Measurements from ENCODE around the gene SHC3. TPM values are rescaled to one million over a fixed set of nuclear protein-coding genes. Genes with fewer than 3 reads are reported as not detected.

The SHC3 gene
- total and polyA plus RNA-seq, 9 of the 15 experiments (the other 6 are each of a cell fraction or from before 2014, with no cell fraction given): not detected

DNA sequence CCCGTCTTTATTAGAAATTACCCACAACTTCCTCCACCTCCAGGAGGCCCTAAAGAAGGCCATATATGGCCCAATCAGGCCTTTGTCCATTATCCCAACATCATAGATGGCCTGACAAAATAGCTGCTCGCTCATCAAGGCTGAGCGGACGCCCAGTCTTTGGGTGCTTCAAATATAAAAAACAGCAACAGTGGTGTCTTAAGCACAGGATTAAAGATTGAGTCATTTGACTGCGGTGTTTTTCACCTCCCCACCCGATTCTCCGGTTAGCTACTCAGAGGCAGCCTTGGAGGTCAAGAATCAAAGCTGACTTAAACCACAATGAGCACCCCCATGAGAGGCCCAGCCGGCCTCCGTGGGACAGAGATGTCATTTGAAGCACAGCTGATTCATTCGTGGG is 168.6 kb downstream of the SHC3 start (continued):
- TF ChIP-seq ZNF316 (IDR thresholded peaks at IDR 0.05) (no peak), BHLHE40 (IDR thresholded peaks at IDR 0.05; ENCODE audit: low read length) (no peak), SIX5 (IDR thresholded peaks at IDR 0.05; ENCODE audit: borderline replicate concordance in 1 of 2, insufficient read depth in 1 of 2, low read depth in 1 of 2, low read length in 2 of 2) (no peak), ZNF175 (CRISPR knock-in tag; IDR thresholded peaks at IDR 0.05; ENCODE audit: low read depth) (no peak), ARHGAP35 (IDR thresholded peaks at IDR 0.05; ENCODE audit: partially characterized antibody) (no peak), HMG20A (CRISPR knock-in tag; conservative IDR thresholded peaks at IDR 0.05) (no peak), HDAC2 (IDR thresholded peaks at IDR 0.05) (no peak), SUPT5H (IDR thresholded peaks at IDR 0.05) (no peak), ZNF76 (CRISPR knock-in tag; IDR thresholded peaks at IDR 0.05; ENCODE audit: borderline replicate concordance) (no peak)
- TF ChIP-seq, protein P1, sequence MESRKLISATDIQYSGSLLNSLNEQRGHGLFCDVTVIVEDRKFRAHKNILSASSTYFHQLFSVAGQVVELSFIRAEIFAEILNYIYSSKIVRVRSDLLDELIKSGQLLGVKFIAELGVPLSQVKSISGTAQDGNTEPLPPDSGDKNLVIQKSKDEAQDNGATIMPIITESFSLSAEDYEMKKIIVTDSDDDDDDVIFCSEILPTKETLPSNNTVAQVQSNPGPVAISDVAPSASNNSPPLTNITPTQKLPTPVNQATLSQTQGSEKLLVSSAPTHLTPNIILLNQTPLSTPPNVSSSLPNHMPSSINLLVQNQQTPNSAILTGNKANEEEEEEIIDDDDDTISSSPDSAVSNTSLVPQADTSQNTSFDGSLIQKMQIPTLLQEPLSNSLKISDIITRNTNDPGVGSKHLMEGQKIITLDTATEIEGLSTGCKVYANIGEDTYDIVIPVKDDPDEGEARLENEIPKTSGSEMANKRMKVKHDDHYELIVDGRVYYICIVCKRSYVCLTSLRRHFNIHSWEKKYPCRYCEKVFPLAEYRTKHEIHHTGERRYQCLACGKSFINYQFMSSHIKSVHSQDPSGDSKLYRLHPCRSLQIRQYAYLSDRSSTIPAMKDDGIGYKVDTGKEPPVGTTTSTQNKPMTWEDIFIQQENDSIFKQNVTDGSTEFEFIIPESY (CRISPR knock-in tag; IDR thresholded peaks at IDR 0.05): no peak

DNA sequence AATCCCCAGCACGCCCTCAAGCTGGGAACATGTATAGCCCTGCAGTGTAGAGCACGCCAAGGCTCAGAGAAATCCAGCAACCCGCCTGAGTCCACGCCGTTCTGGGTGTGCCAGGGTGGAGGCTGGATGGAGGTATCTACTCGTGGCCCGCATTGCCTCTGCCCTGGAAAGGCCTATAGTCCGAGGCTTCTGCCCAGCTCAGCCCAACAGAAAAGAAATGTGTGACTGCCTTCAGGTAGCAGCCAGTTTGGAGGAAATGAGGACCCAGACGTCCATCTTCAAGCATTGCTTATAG is 169.1 kb downstream of the SHC3 start:
- no peaks in the 10 kb centered on the region for H3K36me3 ChIP-seq (ENCODE audit: control insufficient read depth, insufficient read depth, low read length)
- ATAC-seq: no peak
- no peaks in the 10 kb centered on the region for H3K4me1 ChIP-seq (replicated peaks in 1 of 2; ENCODE audit: control insufficient read depth in 2 of 2, insufficient read depth in 2 of 2, low read length in 2 of 2)
- no peak overlapping the region for H3K4me3 ChIP-seq
- no peaks in the 10 kb centered on the region for H3K9me3 ChIP-seq (replicated peaks; ENCODE audit: control insufficient read depth, insufficient read depth, low read depth, low read length)
- no peak overlapping the region for H3K9ac ChIP-seq (ENCODE audit: insufficient read depth in 1 of 2, low read depth in 2 of 2, low read length in 2 of 2)
- no TSS peak for BruUV-seq (replicated peaks)
- H3K9me1 ChIP-seq (ENCODE audit: control insufficient read depth, insufficient read depth, low read length): no peaks in the 10 kb centered on the region
- H2AFZ ChIP-seq (ENCODE audit: low read depth, low read length): no peak overlapping the region
- DNase-seq (ENCODE audit: extremely low read depth in 1 of 4, low spot score in 3 of 4): no peak
- TF ChIP-seq SRSF9 (IDR thresholded peaks at IDR 0.05; ENCODE audit: borderline replicate concordance, low read depth, low read length) (no peak), CBX5 (IDR thresholded peaks at IDR 0.05; ENCODE audit: borderline replicate concordance, low read depth) (no peak)
- peaks cover 0 to 17% of the 10 kb centered on the region in 2 experiments; a peak in 2 of 5 replicates for H3K27me3 ChIP-seq (ENCODE audit: control insufficient read depth in 2 of 2, insufficient read depth in 2 of 2, low read length in 2 of 2)
- in situ Hi-C loops (cut with MboI): loop anchor here (25.0 kb wide), 1 partner anchor 1047 kb away; the partner anchor contains the start of gene CDK20
- no peaks in the 10 kb centered on the region for H4K20me1 ChIP-seq (replicated peaks; ENCODE audit: control insufficient read depth, insufficient read depth, low read length)
- ChIA-PET CTCF (ENCODE audit: low intra/inter-chr PET ratio) (no interaction called here), POLR2A (no interaction called here)
- no peak overlapping the region for H3K4me2 ChIP-seq (ENCODE audit: insufficient read depth, low read length)
- no peak overlapping the region for H3K27ac ChIP-seq (ENCODE audit: extremely low read depth, low read depth, low read length)
- intact Hi-C loops (cut with micrococcal nuclease): no loop called here
- H3K79me2 ChIP-seq (ENCODE audit: control insufficient read depth, insufficient read depth, low read length): no peaks in the 10 kb centered on the region
- no peak for FAIRE-seq
- 47% methylated on average over 9 of the region's 9 CpGs for WGBS (ENCODE audit: insufficient coverage, low coverage, missing lambda C conversion rate)
